Measurements from ENCODE around the gene PI16. TPM values are rescaled to one million over a fixed set of nuclear protein-coding genes. Genes with fewer than 3 reads are reported as not detected.

The PI16 gene
- total RNA-seq, 1 donor from 2014 or later, result not detected

DNA sequence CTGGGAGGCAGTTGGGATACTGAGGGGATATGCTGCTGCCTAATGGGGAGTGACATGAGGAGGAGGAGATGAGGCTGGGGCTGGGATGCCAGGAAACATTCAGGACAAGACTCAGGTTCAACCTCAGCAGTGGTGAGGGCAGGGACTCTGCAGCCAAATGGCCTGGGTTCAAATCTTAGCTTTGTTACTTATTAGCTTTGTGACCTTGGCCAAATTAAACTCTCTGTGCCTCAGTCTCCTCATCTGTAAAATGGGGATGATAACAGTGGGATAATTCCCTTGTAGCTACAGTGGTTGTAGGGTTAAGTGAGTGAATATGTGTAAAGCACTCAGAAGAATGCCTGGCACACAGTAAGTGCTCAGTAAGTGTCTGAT, 1.9 kb downstream of the PI16 start:
- no peak overlapping the region for H3K4me3 ChIP-seq (ENCODE audit: low read depth, low read length)
- DNase-seq (ENCODE audit: low read depth), result no peak
- TF ChIP-seq, protein P1, sequence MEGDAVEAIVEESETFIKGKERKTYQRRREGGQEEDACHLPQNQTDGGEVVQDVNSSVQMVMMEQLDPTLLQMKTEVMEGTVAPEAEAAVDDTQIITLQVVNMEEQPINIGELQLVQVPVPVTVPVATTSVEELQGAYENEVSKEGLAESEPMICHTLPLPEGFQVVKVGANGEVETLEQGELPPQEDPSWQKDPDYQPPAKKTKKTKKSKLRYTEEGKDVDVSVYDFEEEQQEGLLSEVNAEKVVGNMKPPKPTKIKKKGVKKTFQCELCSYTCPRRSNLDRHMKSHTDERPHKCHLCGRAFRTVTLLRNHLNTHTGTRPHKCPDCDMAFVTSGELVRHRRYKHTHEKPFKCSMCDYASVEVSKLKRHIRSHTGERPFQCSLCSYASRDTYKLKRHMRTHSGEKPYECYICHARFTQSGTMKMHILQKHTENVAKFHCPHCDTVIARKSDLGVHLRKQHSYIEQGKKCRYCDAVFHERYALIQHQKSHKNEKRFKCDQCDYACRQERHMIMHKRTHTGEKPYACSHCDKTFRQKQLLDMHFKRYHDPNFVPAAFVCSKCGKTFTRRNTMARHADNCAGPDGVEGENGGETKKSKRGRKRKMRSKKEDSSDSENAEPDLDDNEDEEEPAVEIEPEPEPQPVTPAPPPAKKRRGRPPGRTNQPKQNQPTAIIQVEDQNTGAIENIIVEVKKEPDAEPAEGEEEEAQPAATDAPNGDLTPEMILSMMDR (conservative IDR thresholded peaks at IDR 0.05; ENCODE audit: low read depth, low read length), result no peak

DNA sequence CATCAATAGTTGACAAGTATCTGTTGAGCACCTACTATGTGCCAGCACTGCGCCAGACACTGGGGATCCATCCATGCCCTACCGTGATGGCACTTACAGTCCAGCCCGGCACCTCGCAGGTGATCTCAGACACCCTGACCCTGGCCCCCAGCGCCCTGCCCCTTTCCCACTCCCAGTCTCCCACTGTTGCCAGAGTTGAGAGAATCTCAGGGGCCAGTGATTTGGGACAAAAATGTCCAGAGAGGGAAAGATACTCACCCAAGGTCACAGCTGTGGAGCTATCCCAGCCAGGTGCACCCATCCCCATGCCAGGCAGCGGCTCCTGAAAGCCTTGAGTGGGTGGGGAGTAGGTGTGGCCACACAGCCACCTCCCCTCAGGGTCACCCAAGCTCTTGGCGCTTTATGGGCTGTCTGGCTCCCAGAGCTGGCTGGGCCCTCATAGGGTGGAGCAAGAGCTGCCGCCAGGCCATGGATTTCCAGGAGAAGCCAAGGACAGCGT, 3.3 kb downstream of the PI16 start:
- TF ChIP-seq, protein P1 (conservative IDR thresholded peaks at IDR 0.05; ENCODE audit: low read depth, low read length), result no peak
- H3K4me3 ChIP-seq (ENCODE audit: low read depth, low read length), result no peak overlapping the region
- DNase-seq (ENCODE audit: low read depth), result no peak

DNA sequence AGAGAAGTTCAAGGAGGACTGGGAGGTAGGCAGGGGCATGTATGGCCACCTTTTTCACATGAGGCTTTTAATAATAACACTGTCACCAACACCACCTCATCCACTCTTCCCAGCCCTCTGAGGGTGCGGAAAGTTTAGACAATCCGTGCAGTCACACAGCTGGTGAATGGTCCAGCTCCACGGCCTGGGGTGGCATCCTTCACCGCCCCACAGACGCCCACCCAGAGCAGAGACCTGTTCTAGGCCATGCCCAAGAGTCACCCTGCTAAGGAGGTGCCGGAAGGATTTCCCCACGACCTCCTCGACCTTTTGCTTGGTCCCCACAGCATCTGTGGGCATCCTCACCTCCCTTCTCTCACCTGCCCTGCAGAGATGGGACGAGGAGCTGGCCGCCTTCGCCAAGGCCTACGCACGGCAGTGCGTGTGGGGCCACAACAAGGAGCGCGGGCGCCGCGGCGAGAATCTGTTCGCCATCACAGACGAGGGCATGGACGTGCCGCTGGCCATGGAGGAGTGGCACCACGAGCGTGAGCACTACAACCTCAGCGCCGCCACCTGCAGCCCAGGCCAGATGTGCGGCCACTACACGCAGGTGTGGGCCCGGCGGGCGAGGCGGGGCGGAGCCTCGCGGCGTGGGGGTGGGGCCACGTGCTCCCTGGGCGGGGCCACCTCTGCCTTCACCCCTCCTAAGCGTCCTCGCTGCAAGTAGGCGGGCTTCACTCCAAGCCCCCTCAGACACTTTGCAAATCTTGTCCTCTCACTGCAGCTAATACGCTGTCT, 4.4 kb downstream of the PI16 start:
- TF ChIP-seq, protein P1 (conservative IDR thresholded peaks at IDR 0.05; ENCODE audit: low read depth, low read length), result no peak
- no peak for DNase-seq (ENCODE audit: low read depth)
- H3K4me3 ChIP-seq (ENCODE audit: low read depth, low read length), result no peak overlapping the region

DNA sequence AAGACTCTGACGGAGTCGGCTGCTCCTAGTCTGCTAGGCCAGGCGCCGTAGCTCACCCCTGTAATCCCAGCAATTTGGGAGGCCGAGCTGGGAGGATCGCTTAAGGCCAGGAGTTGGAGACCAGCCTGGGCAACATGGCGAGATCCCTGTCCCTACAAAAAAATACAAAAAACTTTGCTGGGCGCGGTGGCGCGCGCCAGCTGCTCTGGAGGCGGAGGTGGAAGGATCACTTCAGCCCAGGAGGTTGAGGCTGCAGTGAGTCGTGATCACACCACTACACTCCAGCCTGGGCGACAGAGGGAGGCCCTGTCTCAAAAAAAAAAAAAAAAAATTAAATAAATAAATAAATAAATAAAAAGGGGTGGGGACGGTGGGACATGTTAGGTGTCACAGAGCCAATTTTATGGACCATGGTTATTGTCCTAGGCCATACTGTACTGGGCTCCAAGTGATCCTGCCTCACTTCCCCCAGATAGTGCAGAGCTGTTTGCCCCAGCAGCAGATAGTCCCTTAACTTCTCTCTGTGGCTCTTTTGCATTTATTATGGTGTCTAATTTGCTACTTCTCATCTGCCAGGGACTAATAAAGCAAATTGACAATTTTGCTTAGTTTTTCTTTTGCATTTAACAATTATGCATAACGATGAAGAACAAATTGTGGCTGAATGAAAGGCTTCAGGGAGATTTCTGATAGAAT, 5.2 kb downstream of the PI16 start:
- TF ChIP-seq, protein P1 (conservative IDR thresholded peaks at IDR 0.05; ENCODE audit: low read depth, low read length), result no peak
- no peak for DNase-seq (ENCODE audit: low read depth)
- H3K4me3 ChIP-seq (ENCODE audit: low read depth, low read length), result no peak overlapping the region

DNA sequence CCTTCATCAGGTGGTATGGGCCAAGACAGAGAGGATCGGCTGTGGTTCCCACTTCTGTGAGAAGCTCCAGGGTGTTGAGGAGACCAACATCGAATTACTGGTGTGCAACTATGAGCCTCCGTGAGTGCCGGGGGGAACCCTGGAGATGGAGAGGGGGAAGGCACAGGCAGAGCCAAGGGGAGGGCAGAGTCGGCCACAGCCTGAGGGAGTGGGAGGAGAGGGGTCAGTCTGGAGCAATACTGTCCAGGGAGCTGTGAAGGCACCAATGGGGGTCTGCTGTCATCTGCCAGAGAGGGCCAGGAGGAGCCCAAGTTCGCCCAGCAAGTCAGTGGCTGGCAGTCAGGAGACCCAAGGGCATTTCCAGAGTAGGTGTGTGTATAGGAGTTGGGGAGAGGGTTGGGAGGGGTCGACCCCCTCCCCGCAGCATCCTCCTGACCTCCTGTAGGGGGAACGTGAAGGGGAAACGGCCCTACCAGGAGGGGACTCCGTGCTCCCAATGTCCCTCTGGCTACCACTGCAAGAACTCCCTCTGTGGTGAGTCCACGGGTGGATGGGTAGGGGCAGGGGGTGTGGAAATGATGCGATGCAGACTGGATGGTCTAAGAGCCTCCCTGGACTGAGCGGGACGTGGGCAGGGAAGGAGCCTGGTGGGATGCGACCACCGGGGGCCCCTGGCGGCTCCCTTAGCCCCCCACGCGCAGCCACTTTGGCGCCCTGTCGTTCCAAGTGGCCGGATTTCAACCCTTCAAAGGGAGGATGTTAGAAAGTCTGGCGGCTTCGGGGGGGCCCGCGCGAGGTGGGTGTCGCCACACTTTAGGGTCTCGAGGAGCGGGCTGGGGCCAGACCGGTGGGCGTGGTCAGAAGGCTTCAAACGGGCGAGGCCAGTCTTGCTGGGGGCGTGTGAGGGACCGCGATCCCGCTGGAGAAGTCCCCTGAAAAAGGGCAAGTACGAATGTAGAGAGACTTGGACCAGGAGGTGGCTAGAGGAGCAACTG, 7.2 kb downstream of the PI16 start:
- TF ChIP-seq, protein P1 (conservative IDR thresholded peaks at IDR 0.05; ENCODE audit: low read depth, low read length), result no peak
- H3K4me3 ChIP-seq (ENCODE audit: low read depth, low read length), result no peak overlapping the region

DNA sequence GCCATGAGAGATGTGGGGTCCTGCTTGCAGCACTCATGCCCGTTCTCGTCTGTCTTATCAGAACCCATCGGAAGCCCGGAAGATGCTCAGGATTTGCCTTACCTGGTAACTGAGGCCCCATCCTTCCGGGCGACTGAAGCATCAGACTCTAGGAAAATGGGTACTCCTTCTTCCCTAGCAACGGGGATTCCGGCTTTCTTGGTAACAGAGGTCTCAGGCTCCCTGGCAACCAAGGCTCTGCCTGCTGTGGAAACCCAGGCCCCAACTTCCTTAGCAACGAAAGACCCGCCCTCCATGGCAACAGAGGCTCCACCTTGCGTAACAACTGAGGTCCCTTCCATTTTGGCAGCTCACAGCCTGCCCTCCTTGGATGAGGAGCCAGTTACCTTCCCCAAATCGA, 8.3 kb downstream of the PI16 start:
- DNase-seq (ENCODE audit: low read depth), result no peak
- no peak overlapping the region for H3K4me3 ChIP-seq (ENCODE audit: low read depth, low read length)
- TF ChIP-seq, protein P1 (conservative IDR thresholded peaks at IDR 0.05; ENCODE audit: low read depth, low read length), result no peak

More for the DNA sequence above, 7.2 kb downstream of the PI16 start:
- no peak for DNase-seq (ENCODE audit: low read depth)

Data from epithelial cell of proximal tubule (primary cell).